Progenitor cell of endocrine pancreas (in vitro differentiated cells): ENCODE measurements around the gene PARD3. TPM values are rescaled to one million over a fixed set of nuclear protein-coding genes. Genes with fewer than 3 reads are reported as not detected.

Experiments used
- DNase-seq: peaks from one replicate; pipeline ENCODE4 v3.0.0; 2021; ENCODE audit warnings: low spot score; ENCODE audit not compliant: unreplicated experiment
- H3K27ac Mint-ChIP-seq: 2 replicates; pipeline ENCODE4 v1.8.0; 2021; ENCODE audit warnings: mild to moderate bottlenecking, moderate library complexity, mixed read lengths
- H3K27me3 Mint-ChIP-seq: 2 replicates; pipeline ENCODE4 v1.8.0; 2021; ENCODE audit warnings: mixed read lengths
- H3K36me3 Mint-ChIP-seq: 2 replicates; pipeline ENCODE4 v1.8.0; 2022; ENCODE audit warnings: mixed read lengths; ENCODE audit not compliant: insufficient read depth
- H3K4me1 Mint-ChIP-seq: 2 replicates; pipeline ENCODE4 v1.8.0; 2021; ENCODE audit warnings: low read depth, mixed read lengths
- H3K4me3 Mint-ChIP-seq: 2 replicates; pipeline ENCODE4 v1.8.0; 2021; ENCODE audit warnings: low read depth, mild to moderate bottlenecking, moderate library complexity, mixed read lengths
- H3K9me3 Mint-ChIP-seq: 2 replicates; pipeline ENCODE4 v1.8.0; 2021; ENCODE audit warnings: low read depth, mixed read lengths
- CTCF ChIP-seq: fragments of 200-600 bp; sonication (generic); IDR thresholded peaks from one replicate; pipeline ENCODE4 v1.5.0; 2021; ENCODE audit warnings: antibody characterized with exemption, mild to moderate bottlenecking; ENCODE audit not compliant: unreplicated experiment
- total RNA-seq: library from RNA; stranded (reverse); gene quantifications from 2 replicates; pipeline ENCODE4 v1.2.1, GENCODE V29; 2021

The PARD3 gene
- total RNA-seq, 1 donor from 2014 or later = 85.3 TPM

- Mint-ChIP-seq H3K4me1 (peaks cover 31% of the 10 kb centered on the region), H3K36me3 (peaks cover 2% of the 10 kb centered on the region), H3K27me3 (no peaks in the 10 kb centered on the region), H3K4me3 (no peak overlapping the region), H3K9me3 (no peaks in the 10 kb centered on the region), H3K27ac (peak overlapping the region; percentile 59)
- TF ChIP-seq CTCF = no peak
- DNase-seq = no peak
These were observed 66.3 kb downstream of the PARD3 start for GRCh38 chr10:34748767-34749166.

- Mint-ChIP-seq H3K27me3 (no peaks in the 10 kb centered on the region), H3K27ac (peak overlapping the region; percentile 59), H3K9me3 (no peaks in the 10 kb centered on the region), H3K36me3 (peaks cover 2% of the 10 kb centered on the region), H3K4me3 (no peak overlapping the region), H3K4me1 (peaks cover 31% of the 10 kb centered on the region)
- TF ChIP-seq CTCF = no peak
- no peak for DNase-seq
These were observed 66.7 kb downstream of the PARD3 start for GRCh38 chr10:34748357-34748756.

- peaks cover 2% of the 10 kb centered on the region for H3K36me3 Mint-ChIP-seq
- H3K27ac Mint-ChIP-seq = no peak overlapping the region
- no peaks in the 10 kb centered on the region for H3K9me3 Mint-ChIP-seq
- no peak overlapping the region for H3K4me3 Mint-ChIP-seq
- no peak for TF ChIP-seq CTCF
- DNase-seq = no peak
- H3K27me3 Mint-ChIP-seq = no peaks in the 10 kb centered on the region
- peaks cover 36% of the 10 kb centered on the region for H3K4me1 Mint-ChIP-seq
These were observed 69.0 kb downstream of the PARD3 start for GRCh38 chr10:34746094-34746493.

- DNase-seq = no peak
- Mint-ChIP-seq H3K4me1 (peaks cover 43% of the 10 kb centered on the region), H3K27ac (peak overlapping the region; percentile 9), H3K9me3 (no peaks in the 10 kb centered on the region), H3K27me3 (no peaks in the 10 kb centered on the region), H3K36me3 (peaks cover 2% of the 10 kb centered on the region), H3K4me3 (no peak overlapping the region)
- TF ChIP-seq CTCF = no peak
These were observed 69.9 kb downstream of the PARD3 start for GRCh38 chr10:34745244-34745643.

GRCh38 chr10:34744590-34744989, 70.5 kb downstream of the PARD3 start:
- TF ChIP-seq CTCF = no peak
- Mint-ChIP-seq H3K36me3 (peaks cover 2% of the 10 kb centered on the region), H3K27ac (no peak overlapping the region), H3K9me3 (no peaks in the 10 kb centered on the region), H3K27me3 (no peaks in the 10 kb centered on the region), H3K4me1 (peaks cover 50% of the 10 kb centered on the region), H3K4me3 (no peak overlapping the region)
- DNase-seq = no peak
